NB4 (cell line): ENCODE data around the gene CDH4.

ENCODE experiments used
- CTCF ChIP-seq: IDR thresholded peaks from one replicate; pipeline ENCODE4 v1.5.1; 2012; ENCODE audit warnings: low read depth, low read length
- MYC ChIP-seq: IDR thresholded peaks from 2 replicates; pipeline ENCODE4 v1.6.1; 2011; ENCODE audit warnings: low read depth, low read length
- POLR2A ChIP-seq: IDR thresholded peaks from 2 replicates; pipeline ENCODE4 v1.6.1; 2011; ENCODE audit warnings: mild to moderate bottlenecking; ENCODE audit not compliant: insufficient read length; ENCODE audit errors: extremely low read depth

GRCh38 chr20:61520893-61521460, 268.9 kb downstream of the CDH4 start:
- TF ChIP-seq POLR2A (no peak), CTCF (no peak), MYC (no peak)
